Activated CD4-positive, alpha-beta T cell treated with anti-CD3 and anti-CD28 coated beads, Interleukin-2, amount 50 U/mL, for 16 hours (primary cell): ENCODE measurements around the gene LNX1.

Source experiments
- DNase-seq: peaks from one replicate; pipeline ENCODE4 v3.0.0-alpha.2; 2020

Gene LNX1

DNA sequence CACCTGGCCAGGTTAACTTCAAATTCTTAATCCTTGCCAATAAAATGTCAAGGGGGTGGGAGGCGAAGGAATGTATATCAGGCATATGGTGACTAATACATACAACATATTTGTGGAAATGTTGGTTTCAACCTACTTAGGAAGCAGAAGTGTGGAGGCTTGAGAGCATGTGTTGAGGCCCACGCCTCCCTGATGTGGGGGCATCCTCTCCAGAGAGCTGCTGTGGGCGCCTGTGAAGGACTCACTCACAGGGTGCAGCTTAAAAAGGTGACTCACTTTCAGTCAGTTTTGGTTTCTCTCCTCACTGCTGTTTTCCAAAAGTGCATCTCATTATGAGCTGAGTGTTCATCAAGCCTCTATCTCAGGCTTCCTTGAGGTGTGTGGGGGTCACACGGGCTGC is 27.5 kb downstream of the LNX1 start:
- DNase-seq = peak; percentile 16

DNA sequence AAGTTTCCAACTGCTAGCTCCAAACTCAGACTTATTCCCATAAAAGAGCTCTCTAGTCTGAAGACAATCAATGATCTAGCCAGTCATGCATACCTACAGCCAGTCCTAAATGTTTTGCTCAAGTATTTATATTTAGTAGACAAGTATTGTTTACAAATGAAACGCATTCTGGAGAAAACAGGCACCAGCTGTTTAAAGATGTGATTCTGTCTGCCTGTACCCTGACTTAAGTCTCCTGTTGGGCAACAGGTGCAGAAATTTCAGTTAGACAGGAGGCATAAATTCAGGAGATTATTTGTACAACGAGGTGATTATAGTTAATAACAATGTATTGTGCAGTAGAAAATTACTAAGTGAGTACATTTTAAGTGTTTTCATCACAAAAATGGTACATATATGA is 28.9 kb downstream of the LNX1 start:
- DNase-seq = no peak

DNA sequence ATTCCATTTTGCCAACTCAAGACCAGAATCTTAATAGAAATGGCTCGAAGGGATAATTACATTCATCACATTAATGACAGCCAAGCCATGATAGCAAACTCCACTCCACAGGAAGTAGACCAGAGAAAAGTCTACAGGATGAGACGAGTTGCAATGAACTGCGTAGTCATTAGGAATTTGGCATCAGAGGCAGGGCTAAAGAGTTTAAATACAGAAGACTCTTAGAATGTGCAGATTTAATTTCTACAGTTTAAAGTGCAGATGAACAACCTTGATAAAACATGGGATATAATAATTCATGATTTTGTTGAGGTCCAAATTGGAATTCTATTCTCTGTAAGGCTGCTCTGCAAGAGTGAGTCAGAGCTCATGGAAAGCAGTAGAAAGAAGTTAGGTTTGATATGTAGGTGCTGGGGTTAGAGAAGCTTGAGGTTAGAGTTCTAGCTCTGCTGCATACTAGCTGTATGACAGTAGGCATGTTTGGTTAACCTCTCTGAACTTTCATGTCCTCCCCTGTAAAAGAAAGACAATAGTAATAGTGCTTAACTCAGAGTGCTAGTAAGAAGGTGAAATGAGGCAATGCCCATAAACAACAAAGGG is 32.2 kb downstream of the LNX1 start:
- no peak for DNase-seq

DNA sequence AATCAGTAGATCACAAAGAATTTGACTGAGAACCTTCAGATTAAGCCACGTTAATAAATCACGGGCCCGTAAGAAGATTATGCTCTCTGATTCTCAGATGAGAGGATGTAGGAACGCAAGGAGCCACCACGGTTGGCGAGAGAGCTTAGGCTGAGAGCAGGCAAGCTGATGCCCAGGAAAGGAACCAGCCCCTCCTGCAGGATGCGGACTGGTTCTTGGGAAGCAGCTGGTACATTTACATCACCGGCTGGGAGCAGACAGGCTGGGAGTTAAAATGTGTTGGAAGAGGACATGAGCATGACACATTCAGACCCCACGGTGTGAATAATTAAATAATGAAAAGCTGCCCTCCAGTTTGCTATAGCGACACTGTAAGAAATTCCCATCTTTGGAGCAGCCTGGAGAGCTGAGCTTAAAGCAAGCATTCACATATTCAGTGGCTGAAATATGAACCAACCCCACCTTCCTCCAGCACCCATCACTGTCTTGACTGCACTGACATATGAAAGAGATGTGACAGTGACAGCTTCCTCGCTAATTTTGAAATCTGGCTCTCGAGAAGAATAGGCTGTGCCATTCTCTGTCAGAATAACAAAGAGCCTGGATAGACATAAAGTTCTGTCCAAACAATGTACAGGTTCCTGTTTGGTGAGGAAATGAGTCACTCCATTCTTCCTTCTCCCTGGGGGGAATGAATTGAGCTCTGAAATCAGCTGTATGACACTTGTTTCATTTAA is 33.1 kb downstream of the LNX1 start:
- DNase-seq = no peak

DNA sequence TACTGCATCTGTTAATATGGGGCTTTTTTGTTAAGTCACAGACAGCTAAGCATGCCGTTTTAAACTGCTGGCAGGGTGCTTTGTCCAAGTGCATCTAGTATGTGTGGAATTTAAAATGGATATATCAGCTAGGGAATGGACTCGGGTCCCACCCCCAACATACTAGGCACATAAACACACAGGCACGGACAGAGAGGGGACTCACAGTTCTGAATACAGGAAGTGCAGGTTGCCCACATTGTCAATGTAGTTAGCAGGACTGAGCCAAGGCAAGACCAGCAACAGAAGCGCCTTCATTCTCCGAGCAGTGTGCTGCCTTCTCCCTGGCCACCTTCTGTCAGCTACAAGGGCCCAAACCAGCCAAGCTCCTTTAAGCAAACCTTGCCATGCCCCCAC is 33.6 kb downstream of the LNX1 start:
- no peak for DNase-seq

DNA sequence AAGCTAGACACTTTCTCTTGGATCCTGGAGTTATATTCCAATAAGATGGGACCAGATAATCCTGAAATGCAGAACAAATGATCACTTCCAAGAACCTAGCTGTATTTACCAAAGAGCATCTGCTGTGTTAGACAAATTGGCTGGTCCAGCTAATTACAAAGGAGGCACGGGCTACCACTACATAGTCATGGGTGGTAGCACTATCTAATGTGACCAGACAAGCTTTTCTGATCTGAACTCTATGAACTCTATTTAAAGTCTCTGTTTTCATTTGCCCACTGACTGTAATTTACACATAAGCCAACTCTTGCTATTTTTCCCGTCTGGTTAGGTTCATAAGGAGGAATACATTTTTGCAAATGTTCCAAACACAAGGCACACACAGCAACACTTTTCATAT is 34.6 kb downstream of the LNX1 start:
- DNase-seq = no peak

DNA sequence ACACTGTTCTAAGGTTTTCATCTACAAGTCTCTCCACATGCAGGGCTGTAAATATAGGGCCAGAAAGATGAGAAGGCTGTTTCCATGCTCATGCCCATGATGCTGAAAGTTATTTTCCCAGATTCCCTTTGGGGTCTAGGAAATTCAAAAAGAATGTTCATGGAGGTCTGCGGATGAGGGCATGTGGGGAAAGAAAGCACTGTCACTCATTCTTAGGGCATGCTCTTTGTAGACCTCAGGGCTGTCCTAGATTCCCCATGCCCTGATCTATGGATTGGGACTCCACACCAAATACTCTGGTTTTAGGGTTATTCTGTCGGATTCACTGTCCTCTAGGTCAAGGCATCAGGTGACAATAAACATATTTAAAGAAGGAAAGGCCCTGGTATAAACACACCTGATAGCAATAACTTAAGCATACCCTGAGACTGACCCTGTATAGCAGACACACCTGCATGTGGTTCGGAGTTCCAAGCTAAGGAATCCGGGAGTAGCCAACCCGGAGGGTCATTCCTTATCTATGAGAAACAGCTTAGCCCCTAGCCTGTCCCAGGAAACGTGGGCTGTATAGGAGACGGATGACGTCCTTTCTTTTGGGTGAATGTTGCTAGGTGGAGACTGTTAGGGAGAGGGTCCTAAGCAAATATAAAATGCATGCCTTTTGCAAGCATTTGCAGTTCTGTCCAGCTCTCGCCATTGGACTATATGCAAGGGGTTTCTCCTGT is 37.6 kb downstream of the LNX1 start:
- DNase-seq = no peak

DNA sequence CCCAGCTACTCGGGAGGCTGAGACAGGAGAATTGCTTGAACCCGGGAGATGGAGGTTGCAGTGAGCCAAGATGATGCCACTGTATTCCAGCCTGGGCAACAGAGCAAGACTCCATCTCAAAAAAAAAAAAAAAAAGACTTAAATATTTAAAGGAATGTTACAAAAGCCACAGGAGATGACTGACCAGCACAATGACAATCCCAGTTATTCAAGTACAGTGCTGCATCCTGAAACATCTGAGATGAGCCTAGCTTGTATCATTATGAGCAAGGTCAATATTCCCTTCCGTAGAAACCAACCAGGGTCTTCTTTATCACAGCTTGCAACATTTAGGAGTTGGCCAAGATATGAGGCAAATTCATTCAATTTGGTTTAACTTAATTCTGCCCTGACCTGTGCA is 38.6 kb downstream of the LNX1 start:
- DNase-seq = no peak

DNA sequence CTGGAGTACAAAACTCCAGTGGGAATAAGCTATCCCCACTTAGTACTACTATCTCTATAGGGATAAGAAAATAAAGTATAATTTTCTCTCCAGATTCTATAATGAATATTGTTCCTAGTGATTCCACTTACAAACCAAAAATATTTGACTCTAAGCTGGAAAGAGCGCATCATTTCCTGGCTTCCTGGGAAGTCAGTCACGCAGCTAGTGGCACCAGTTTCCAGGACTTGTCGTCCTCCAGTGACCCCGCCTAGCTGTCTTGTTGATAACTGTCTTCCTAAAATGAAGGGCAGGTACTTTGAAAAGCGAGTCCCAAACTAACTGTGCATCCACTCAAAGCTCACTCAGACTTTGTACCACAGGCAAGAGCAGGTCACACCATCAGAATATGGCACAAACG is 39.3 kb downstream of the LNX1 start:
- no peak for DNase-seq

DNA sequence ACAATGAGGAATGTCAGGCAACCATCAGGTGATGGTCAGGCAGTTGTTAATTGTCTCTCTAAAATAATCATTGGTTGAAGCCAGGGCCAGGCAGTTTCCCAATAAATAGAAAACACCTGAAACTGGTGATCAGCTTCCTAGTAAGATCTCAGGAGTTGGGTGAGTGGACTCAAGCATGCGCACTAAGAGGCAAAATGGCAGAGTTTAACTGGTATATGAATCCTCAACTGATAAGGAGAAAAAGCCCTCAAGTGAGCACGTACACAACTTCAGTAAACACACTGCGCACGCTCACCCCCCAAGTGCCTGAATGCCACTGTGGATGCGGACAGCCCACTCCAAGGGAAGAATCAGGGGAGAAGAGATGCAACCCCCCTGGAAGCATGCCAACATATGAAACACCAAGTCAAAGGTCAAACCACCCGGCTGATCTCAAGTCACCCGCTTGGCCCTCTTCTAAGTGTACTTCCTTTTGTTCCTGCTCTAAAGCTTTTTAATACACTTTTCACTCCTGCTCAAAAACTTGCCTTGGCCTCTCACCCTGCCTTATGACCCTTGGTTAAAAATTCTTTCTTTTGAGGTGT is 39.9 kb downstream of the LNX1 start:
- DNase-seq = no peak

DNA sequence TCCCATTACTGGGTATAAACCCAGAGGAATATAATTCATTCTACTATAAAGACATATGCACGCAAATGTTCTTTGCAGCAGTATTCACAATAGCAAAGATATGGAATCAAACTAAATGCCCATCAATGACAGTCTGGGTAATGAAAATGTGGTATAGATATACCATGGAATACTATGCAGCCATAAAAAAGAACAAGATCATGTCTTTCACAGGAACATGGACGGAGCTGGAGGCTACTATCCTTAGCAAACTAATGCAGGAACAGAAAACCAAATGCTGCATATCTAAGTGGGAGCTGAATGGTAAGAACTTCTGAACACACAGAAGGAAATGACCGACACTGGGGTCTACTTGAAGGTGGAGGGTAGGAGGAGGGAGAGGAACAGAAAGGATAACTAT is 42.6 kb downstream of the LNX1 start:
- DNase-seq = no peak

DNA sequence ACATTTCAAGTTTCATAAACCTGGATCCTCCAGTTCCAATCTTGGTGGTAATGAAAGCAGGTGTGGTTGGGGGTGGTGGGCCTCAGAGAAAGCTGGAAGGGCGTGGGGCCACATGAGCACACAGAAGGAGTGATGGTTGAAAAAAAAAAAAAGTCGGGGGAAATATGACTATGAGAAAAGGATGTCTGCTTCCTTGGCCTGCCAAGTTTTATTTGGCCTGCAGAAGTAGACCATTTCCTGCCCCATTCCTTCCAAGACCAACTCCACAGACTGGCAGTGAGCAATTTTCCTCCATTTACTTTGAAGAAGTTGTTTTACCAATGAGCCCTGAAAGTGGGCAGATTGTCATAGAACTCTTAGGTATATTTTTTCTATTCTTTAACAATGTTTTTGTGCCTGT is 43.3 kb downstream of the LNX1 start:
- DNase-seq = no peak

DNA sequence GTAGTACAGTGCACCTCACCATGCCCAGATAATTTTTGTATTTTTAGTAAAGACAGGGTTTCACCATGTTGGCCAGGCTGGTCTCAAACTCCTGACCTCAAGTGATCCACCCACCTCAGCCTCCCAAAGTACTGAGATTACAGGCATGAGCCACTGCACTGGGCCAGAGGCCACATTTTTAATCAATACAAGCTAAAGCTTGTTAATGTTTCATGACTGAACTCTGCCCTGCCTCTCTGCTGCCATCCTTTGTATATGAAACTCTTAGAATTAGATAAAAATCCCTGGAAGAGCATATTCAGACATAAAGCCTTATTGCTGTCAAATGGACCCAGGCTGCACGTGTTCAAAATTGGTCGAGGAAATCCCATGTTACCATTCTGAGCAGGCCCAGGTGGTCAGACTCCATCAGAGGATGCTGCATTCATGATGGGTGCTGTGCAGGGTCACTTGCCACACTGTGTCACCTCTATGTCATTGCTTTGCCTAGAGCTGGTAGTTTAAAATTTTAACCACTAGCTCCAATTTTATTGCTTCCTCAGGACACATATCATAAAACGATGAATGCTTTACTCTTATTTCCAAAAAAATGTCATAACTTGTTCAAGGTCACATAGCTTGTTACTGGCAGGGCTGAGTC is 45.2 kb downstream of the LNX1 start:
- DNase-seq = no peak

DNA sequence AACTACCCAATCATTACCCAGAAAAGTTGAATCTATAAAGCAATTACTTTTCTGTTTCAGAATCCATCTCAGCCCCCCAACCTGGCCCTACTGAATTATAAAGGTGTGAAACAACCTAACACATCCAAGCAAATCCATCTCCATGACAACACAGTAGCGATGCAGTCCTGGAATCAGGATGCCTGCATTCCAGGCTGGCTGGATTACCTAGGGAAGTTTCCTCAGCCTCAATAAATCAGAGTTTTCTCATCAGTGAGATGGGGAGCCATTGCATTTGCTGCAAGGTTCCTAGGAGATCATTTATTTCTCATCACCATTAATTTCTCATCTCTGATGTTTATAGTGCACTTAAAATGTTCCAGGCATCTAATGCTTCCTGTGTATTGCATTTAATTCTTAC is 46.0 kb downstream of the LNX1 start:
- no peak for DNase-seq

DNA sequence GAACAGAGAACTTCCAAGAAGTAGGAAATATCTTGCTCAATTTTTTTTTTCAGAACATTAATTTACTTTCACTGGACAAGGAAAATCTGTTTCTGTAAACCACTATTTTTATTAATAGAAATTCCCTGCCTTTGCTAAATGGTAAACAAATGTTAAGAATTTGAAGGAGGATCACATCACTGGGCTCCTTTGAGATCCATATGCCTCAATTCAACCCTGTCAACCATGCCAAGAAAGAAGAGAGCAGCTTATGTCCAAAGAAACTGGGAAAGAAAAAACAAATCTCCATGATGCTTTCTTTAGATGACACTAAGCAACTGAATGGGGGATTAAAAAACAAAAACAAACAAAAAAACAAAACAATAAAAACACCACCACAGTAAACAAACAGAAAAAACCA is 47.7 kb downstream of the LNX1 start:
- no peak for DNase-seq

DNA sequence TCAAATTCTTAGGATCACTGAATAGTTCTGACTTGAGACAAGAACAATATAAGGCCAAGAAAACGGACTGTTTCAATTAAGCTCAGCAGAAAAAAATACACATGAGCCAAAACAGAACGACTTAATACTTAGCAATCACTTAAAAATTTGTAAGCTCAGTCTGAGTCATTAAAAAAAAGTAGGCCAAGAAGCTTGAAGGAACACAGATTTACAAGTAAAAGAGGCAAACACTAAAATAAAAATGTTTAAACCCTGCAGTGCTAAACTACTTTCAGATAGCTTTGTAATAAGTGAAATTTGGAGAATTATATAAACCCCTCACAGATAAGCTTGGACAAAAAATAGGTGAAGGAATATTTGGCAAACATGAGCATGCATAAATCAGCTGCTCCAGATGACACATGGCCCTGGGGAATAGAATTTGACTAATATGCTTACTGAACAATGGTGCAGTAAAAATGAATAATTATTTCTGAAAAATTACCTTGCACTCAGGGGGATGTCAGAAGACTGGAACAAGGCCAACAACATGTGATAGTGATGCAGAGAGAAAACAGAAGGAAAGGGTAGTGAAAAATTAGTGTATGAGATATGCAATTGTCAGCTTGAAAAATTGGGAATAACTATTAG is 49.6 kb downstream of the LNX1 start:
- no peak for DNase-seq

DNA sequence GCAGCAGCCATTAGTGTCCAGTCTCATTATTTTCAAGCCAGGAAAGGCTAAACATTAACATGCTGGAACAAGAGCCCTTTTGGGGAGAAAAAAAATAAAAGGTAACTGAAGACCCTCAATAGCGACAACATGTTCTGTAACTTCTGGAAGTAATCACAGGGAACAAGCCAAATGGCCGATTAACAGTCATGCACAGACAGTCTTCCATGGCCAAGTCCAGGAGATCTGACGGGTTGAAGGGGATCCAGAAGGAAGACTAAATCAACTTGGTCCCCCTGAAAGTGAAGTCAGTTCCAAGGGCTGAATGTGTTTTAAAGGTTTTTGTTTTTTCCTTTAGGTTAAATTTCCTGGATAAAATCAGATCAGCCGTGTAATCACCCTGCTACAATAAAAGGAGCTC is 52.5 kb downstream of the LNX1 start:
- DNase-seq = no peak

DNA sequence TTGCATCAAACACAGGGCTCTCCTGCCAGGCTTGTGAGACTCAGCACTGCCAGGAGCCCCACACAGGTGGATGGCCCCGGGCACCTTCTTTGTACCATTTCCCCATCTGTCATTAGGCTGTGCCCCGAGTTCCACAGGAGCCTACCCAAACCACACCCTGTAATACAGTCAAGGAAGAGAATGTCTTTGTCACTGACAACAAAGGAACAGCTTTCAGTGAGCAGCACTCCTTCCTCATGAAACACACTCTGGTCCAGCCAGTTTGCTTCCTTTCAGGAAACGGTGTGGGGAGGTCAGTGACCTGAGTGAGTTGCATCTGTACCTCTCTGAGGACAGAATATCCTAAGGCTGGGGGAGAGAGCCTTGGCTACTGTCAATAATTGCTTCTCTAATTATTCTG is 53.7 kb downstream of the LNX1 start:
- DNase-seq = no peak

DNA sequence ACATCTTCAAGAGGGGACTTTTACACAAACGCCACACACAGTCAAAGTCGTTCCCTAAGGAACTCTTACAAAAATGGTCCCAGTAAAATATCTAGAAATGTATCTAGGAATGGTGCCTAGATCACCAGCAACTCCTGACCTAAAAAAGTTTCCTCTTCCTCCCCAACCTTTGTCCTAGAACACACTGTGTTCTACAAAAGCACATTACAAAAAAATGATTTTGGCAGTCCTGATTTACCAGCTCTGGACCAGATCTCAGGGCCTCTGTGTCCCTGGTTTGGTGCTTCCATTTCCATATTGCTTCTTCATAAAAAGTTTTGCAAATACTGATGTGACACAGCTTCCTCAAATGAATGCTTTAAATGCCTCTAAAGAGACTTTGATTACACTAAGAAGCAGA is 55.0 kb downstream of the LNX1 start:
- DNase-seq = no peak

DNA sequence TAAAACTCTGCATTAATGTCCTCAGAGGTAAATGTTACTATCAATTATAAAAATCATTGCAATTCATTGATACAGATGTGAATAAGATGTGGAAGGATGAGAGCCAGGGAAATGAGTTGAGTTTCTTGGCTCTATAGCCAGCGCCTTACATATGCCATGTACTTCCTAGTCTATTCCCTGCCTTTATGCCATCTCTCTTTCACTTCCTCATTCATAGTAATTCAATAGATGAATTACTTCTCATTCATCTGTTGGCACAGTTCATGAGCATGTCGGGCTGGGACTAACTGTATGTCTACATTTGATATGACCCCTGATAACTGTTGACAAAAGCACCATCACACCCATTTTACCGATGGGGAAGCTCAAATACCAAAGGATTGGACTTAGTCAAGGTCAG is 55.7 kb downstream of the LNX1 start:
- DNase-seq = no peak

DNA sequence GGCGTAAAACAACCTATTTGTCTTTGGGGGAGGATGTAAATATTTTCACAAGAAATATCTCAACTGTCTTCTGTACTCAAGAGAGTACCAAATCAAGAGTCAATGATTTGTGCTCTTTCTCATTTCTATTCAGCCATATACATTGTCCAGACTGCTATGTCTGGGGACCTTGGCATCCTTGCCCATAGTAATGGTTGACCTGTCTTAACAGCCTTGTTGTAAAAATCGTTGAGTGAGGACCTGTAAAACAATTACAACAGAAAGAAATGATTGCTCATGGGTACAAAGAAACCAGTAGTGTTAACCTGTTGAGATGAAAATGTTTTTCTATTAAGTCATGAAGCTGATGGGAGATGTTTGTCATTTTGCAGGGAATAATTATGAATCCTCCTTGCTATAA is 56.6 kb downstream of the LNX1 start:
- DNase-seq = no peak

DNA sequence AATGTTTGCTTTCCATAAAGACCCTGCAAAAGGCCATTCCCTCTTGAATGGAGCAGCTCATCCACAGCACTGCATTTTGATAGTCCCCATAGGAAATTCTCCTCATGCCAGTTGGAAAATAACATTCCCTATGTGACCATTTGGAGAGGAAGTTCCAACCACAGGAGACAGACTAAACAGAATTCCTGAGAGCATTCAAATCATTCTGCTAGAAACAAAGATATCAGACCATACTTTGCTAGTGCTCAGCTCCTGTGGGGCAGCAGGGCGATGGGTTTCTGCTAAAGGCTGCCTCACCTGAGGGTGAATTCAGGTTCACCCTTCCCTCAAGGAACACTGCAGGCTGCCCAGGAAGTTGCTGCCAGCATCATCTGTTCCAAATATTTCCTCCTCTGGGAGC is 58.8 kb downstream of the LNX1 start:
- DNase-seq = no peak

DNA sequence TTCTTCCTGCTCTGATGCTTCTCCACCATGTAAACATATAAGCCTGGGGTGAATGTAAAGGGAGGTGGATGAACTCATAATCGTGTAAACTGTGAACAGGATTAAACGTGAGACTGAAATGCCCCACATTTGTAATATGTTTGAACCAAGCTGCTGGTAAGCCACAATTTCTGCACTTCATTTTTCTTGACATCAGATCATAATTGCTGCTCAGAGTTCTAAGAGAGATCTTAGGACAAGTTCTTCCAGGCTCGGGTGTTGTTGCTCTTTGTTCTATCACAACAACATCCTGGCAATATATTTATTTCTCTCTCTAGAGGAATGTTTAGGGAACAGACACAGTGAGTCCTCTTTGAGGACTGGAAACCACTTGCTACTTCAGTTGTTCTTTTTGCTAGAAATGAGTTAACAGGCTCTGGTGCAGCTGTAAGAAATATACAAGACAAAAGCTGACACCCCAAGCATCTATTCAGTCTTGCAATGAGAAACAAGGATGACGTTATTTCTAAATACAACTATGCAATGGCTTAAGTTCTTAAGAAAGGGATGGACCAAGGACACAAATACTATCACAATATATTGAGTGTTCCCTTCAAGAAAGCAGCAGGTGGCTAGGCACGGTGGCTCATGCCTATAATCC is 59.6 kb downstream of the LNX1 start:
- no peak for DNase-seq
